ENCODE measurements around the gene PRRC1.

DNA sequence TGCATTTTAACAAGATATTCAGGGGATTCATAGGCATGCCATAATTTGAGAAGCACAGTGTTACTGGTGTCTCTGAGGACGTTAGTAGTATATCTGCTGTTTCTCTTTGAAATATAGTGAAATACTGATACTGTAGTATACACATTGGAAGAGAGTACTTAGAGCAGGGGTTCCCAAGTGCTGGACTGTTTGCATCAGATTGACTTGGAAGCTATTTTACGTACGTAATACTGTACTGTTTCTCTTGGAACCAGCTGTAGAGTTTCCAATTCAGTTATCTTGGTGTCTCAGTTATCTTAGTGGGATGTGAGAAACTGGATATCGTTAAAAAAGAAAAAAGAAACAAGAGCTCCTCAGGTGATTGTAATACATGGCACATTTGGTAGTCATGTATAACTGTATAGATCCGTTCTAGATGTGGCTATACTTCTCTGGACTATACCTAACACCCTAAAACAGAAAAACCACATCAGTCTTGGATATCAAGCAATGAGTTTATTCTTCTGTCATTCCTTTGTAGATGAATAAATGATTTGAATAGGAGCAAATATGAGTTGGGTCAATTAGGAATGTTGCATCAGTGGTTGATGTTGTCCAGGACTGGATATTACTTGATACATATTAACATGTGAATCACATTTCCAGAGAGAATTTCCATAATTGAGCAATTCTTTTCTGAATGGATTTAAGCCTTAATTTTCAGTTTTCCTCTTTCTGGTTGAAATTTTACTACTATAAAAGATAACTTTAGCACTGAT is 33.4 kb downstream of the PRRC1 start:
- TF ChIP-seq, protein P1, sequence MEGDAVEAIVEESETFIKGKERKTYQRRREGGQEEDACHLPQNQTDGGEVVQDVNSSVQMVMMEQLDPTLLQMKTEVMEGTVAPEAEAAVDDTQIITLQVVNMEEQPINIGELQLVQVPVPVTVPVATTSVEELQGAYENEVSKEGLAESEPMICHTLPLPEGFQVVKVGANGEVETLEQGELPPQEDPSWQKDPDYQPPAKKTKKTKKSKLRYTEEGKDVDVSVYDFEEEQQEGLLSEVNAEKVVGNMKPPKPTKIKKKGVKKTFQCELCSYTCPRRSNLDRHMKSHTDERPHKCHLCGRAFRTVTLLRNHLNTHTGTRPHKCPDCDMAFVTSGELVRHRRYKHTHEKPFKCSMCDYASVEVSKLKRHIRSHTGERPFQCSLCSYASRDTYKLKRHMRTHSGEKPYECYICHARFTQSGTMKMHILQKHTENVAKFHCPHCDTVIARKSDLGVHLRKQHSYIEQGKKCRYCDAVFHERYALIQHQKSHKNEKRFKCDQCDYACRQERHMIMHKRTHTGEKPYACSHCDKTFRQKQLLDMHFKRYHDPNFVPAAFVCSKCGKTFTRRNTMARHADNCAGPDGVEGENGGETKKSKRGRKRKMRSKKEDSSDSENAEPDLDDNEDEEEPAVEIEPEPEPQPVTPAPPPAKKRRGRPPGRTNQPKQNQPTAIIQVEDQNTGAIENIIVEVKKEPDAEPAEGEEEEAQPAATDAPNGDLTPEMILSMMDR (IDR thresholded peaks at IDR 0.05), result no peak
- no peak for TF ChIP-seq EP300 (IDR thresholded peaks at IDR 0.05)

Data from tibial nerve (tissue), 4 donors.